Suppressor macrophage treated with lipopolysaccharide for 1 hour (primary cell): ENCODE data around the gene ZBTB7C.
A peak's percentile ranks its signal among the peaks of the same experiment; 100 is the strongest.

Experiments used
- DNase-seq, 3 donors: peaks; one replicate each; pipeline ENCODE4 v3.0.0-alpha.2; 2020 to 2022

Gene ZBTB7C

GRCh38 chr18:48184118-48184517, 225.1 kb downstream of the ZBTB7C start:
- no peak for DNase-seq

- no peak for DNase-seq
Measured at GRCh38 chr18:48183613-48184012, 225.6 kb downstream of the ZBTB7C start.

- no peak for DNase-seq
Measured at GRCh38 chr18:48182779-48183178, 226.4 kb downstream of the ZBTB7C start.

DNA sequence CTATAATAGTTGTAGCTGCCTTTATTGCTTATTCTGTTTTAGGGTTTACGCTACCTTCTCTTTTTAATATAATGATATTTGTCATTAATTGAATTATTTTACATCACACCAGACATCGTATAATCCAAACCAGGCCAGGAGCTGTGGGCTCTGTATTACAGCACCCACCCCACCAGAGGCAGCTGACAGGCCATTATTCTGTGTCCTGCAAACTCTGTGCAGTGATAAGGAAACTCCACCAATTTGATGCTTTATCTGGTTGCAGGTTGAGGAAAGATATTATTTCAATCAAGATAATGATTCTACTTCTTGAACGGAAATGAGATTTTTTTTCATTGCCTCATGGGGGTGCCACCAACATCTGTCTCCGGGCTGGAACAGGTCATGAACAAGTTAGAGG, 227.3 kb downstream of the ZBTB7C start:
- DNase-seq: no peak

DNA sequence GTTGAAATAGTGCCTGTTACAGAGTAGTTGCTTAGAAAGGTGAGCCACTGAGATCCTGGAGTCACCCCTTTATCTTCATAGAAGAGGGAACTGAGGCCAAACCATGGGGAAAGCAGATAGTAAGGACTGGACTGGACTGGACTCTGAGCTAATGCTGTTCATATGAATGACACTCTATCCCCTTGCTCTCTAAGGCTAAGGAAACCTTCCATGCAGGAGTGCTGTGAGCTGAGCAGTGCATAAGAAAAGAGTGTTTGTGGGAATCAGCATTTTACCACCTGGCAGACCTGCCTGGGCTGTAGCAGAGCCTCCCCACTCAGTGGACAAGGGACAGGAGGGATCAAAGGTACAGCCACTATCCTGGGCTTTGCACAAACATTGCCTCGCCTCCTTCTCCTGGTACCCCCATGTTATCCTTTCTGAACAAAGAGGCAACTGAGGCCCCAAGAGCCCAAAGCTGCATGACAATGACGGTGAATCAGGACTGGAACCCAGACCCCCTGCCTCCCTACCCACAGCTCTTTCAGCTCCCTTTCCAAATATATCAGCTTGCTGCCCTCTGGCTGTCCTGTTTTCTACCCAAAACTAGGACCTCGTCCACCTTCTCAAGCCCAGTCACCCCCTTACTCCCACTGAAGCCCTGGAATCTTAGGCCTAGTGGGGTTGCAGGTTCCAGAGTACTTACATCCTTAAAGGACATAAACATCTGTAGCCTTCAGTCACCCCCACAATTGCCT, 227.9 kb downstream of the ZBTB7C start:
- DNase-seq: no peak

- no peak for DNase-seq
Measured at GRCh38 chr18:48179666-48180065, 229.5 kb downstream of the ZBTB7C start.

- DNase-seq: no peak
Measured at GRCh38 chr18:48179001-48179400, 230.2 kb downstream of the ZBTB7C start.

DNA sequence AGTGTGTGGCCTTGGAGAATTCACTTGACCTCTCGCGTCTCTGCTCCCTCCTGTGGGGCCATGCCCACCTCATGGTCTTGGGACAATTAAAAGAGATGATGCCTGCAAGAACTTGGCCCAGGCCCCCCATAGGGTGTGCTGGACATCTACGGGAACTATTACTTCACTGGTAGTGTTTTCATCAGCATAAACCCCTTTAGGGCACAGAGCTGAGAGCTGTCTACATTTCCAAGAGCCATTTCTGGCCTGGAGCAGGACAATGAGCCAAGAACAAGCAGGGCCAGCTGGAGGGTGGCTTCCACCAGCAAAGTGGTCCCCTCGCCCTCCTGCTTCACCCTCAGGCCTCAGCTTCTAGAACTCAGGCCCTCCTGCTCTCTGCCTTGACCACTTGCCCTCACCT, 232.3 kb downstream of the ZBTB7C start:
- no peak for DNase-seq

- DNase-seq: no peak
Measured at GRCh38 chr18:48173557-48173956, 235.6 kb downstream of the ZBTB7C start.

GRCh38 chr18:48172226-48173006, 236.8 kb downstream of the ZBTB7C start:
- no peak for DNase-seq

DNA sequence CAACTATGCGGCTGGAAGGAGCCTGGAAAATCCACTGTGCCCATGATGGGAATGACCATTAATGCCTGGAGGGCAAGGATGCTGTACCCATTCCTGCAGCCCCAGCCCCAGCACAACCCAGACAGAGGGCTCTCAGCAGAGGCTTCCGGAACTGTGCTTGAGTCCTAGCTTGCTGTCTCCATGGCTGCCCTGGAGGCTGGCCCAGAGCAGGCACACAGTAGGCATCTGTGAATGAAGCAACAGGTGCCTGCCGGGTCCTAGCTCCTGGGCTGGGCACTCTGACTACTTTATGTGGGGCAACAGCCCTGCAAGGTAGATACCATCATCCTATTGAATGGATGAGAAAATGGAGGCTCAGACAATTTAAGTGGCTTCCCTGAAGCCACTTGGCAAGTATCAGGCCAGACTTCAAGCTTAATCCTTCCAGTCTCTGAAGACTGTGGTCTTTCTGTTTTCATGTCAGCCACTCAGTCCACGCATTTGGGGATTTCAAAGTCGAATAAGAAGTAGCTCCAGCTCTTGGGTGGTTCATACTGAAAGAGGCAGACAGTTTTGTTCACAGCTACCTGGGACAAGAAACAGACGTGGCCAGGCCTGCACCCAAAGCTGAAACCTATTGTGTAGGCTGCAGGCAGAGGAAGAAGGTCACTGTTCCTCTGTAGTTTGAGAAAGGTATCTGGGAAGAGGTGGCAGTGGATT, 237.5 kb downstream of the ZBTB7C start:
- no peak for DNase-seq

DNA sequence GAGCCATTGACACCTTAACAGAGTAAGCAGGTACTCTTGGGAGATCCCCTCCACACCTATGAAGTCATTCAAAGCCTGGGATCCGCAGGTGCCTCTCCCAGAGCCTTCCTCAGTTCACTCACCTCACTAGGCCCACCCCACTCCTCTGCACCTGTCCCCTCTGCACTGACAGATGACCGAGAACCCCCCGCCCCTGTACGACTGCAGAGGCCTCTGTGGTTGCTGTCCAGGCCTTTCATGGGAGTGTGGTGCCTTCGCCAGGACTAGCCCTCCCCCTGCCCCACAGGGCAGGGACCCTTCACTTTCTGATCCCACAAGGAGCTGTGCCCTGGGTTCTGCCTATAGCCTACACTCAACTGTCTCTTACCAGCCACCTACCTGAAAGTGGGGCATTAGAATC, 238.5 kb downstream of the ZBTB7C start:
- no peak for DNase-seq

- DNase-seq: no peak
Measured at GRCh38 chr18:48168861-48169260, 240.3 kb downstream of the ZBTB7C start.

- no peak for DNase-seq
Measured at GRCh38 chr18:48167897-48168253, 241.3 kb downstream of the ZBTB7C start.

GRCh38 chr18:48166336-48166875, 242.8 kb downstream of the ZBTB7C start:
- no peak for DNase-seq

GRCh38 chr18:48165111-48165866, 243.9 kb downstream of the ZBTB7C start:
- DNase-seq: peak; percentile 31 to 47 (median 38)

DNA sequence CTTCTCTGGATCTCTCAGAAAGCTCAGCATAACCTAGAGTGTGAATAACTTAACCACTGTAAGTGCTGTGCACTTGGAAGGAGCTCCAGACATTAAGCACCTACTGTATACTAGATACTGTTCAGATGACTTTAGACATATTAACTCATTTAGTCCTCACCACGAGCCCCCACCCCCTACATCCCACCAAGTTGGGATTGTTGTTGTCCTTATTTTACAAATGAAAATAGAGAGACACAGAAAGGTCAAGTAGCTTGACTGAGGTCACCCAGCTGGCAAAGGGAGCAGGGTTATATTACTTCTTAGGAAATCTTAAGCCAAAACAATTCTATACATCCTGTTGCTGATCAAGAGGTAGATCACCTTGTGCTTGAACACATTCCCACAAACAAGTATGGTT, 244.5 kb downstream of the ZBTB7C start:
- DNase-seq: no peak

DNA sequence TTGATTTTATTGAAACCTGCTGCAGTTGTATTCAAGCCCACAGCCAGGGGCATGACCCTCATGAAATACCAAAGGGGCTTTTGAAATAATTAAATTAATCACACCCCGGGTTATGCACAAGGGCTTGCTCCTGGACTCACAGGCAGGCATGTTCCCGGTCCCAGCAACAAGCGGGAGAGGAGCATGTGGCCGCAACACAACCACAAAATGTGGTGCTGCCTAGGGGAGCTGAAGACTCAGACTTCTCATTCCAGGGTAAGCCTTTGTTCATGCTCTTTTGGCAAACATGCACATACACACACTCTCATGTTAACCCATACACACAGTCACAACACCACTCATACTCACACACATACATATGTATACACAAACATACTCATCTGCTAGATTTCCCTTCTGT, 245.1 kb downstream of the ZBTB7C start:
- DNase-seq: no peak

GRCh38 chr18:48163738-48164115, 245.5 kb downstream of the ZBTB7C start:
- no peak for DNase-seq

- no peak for DNase-seq
Measured at GRCh38 chr18:48162956-48163737, 246.0 kb downstream of the ZBTB7C start.

DNA sequence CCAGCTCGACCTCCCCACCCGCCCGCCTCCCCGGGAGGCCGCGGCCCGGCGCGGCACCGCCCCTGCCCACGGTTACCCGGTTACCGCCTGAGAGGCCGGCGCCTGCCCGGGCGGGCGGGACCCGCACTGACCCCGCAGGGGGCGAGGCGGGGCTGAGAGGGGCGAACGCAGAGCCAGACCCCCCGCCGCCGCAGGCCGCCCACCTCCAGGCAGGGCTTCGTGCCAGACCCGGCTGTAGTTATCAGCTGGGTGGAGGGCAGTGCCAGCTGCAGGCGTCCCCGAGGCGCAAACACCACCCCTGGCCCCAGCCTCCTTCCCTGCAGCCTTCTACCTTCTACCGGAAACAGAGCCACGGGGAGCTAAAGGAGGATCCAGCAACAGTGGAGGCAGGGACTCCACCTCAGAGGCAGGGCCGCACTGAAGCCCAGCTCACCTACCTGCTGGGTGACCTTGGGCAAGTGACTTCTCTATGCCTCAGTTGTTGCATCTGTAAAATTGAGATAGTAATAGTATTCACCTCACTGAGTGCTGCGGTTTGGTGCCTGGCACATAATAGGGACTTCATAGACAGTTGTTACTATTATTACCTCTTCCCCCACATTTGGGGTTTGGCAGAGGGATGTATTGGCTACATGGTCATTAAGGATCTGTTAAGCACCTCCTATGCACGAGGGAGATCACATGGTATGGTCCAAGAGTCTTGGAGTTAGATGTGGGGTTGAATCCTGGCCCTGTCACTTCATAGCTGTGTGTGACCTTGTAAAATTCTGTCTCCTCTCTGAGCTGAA, 247.1 kb downstream of the ZBTB7C start:
- DNase-seq: no peak
